ENCODE results near the gene HSDL2.

DNA sequence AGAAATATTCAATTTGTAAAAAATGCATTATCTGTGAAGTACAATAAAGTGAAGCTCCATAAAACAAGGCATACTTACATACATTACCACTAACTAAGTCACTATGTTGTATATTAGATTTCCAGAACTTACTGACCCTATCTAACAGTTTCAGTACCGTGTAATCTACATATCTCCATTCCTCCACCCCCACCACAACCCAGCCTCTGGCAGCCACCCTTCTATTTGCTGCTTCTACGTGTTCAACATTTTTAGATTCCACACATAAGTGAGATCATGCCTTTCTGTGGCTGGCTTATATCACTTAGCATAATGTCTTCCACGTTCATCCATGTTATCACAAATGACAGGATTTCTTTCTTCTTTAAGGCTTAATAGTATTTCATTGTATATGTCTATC, 15.1 kb upstream of the HSDL2 start:
- TF ChIP-seq, protein P1, sequence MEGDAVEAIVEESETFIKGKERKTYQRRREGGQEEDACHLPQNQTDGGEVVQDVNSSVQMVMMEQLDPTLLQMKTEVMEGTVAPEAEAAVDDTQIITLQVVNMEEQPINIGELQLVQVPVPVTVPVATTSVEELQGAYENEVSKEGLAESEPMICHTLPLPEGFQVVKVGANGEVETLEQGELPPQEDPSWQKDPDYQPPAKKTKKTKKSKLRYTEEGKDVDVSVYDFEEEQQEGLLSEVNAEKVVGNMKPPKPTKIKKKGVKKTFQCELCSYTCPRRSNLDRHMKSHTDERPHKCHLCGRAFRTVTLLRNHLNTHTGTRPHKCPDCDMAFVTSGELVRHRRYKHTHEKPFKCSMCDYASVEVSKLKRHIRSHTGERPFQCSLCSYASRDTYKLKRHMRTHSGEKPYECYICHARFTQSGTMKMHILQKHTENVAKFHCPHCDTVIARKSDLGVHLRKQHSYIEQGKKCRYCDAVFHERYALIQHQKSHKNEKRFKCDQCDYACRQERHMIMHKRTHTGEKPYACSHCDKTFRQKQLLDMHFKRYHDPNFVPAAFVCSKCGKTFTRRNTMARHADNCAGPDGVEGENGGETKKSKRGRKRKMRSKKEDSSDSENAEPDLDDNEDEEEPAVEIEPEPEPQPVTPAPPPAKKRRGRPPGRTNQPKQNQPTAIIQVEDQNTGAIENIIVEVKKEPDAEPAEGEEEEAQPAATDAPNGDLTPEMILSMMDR (conservative IDR thresholded peaks at IDR 0.05), result no peak
- TF ChIP-seq ZFX (IDR thresholded peaks at IDR 0.05), result no peak

All from C4-2B (cell line).